HG03571 (cell line): ENCODE measurements around the gene AMPH.

Experiments
- ATAC-seq: cut with Tn5 transposase; IDR thresholded peaks from one replicate; pipeline ENCODE4 v1.9.1; 2021; ENCODE audit not compliant: unreplicated experiment

The AMPH gene

GRCh38 chr7:38463277-38464225, 167.6 kb downstream of the AMPH start:
- peak; percentile 95 for ATAC-seq

GRCh38 chr7:38462819-38463218, 168.4 kb downstream of the AMPH start:
- ATAC-seq: no peak

GRCh38 chr7:38461887-38462286, 169.3 kb downstream of the AMPH start:
- ATAC-seq: no peak

GRCh38 chr7:38453826-38454225, 177.3 kb downstream of the AMPH start:
- ATAC-seq: no peak

GRCh38 chr7:38453168-38453567, 178.0 kb downstream of the AMPH start:
- ATAC-seq: no peak

GRCh38 chr7:38452681-38453108, 178.5 kb downstream of the AMPH start:
- no peak for ATAC-seq

- no peak for ATAC-seq
Measured at GRCh38 chr7:38451840-38452239, 179.3 kb downstream of the AMPH start.

GRCh38 chr7:38448584-38449234, 182.5 kb downstream of the AMPH start:
- no peak for ATAC-seq

- no peak for ATAC-seq
Measured at GRCh38 chr7:38448054-38448453, 183.1 kb downstream of the AMPH start.

GRCh38 chr7:38438970-38439369, 192.2 kb downstream of the AMPH start:
- ATAC-seq: no peak

- no peak for ATAC-seq
Measured at GRCh38 chr7:38432671-38433070, 198.5 kb downstream of the AMPH start.

GRCh38 chr7:38432080-38432479, 199.1 kb downstream of the AMPH start:
- no peak for ATAC-seq

- no peak for ATAC-seq
Measured at GRCh38 chr7:38429057-38429456, 202.1 kb downstream of the AMPH start.

- no peak for ATAC-seq
Measured at GRCh38 chr7:38428041-38428440, 203.1 kb downstream of the AMPH start.

GRCh38 chr7:38427279-38427955, 203.8 kb downstream of the AMPH start:
- no peak for ATAC-seq

GRCh38 chr7:38425509-38425908, 205.7 kb downstream of the AMPH start:
- ATAC-seq: no peak

GRCh38 chr7:38424750-38425463, 206.3 kb downstream of the AMPH start:
- no peak for ATAC-seq

GRCh38 chr7:38413784-38414183, 217.4 kb downstream of the AMPH start:
- no peak for ATAC-seq

- ATAC-seq: no peak
Measured at GRCh38 chr7:38411404-38411803, 219.8 kb downstream of the AMPH start.

GRCh38 chr7:38410056-38410455, 221.1 kb downstream of the AMPH start:
- ATAC-seq: no peak

- no peak for ATAC-seq
Measured at GRCh38 chr7:38409531-38409930, 221.6 kb downstream of the AMPH start.
